ENCODE data around the gene PTPRK. TPM values are rescaled to one million over a fixed set of nuclear protein-coding genes. Genes with fewer than 3 reads are reported as not detected.

PTPRK gene
- total RNA-seq, 2 experiments from 2014 or later: not detected

DNA sequence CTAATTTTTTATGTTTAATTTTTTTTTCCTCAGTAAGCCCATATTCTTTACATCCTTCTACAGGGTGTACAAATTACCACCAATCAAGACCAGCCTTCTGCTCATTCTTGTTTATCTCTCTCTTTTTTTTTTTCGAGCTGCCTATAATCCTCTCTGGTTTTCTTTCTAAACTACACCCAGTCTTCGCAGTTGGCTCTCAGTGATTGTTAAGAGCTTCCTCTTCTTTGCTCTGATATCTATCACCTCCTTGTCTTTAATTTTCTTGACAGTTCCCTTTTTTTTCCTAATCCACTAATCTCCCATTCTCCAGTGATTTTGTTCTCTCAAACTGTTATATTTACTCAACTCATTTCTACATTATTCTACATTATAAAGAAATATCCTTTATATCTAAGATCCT is 38.5 kb upstream of the PTPRK start:
- BruUV-seq (replicated peaks): no TSS peak
- H4K20me1 ChIP-seq (ENCODE audit: insufficient read depth, low read length): no peaks in the 10 kb centered on the region
- no peak overlapping the region for H3K4me2 ChIP-seq (ENCODE audit: low read length)
- no peak for DNase-seq (ENCODE audit: low spot score)
- no peaks in the 10 kb centered on the region for H3K9me2 ChIP-seq (ENCODE audit: insufficient read depth, low read length)
- no peaks in the 10 kb centered on the region for H3K4me1 ChIP-seq (ENCODE audit: insufficient read depth, low read length, poor library complexity, severe bottlenecking)
- TF ChIP-seq, protein P1, sequence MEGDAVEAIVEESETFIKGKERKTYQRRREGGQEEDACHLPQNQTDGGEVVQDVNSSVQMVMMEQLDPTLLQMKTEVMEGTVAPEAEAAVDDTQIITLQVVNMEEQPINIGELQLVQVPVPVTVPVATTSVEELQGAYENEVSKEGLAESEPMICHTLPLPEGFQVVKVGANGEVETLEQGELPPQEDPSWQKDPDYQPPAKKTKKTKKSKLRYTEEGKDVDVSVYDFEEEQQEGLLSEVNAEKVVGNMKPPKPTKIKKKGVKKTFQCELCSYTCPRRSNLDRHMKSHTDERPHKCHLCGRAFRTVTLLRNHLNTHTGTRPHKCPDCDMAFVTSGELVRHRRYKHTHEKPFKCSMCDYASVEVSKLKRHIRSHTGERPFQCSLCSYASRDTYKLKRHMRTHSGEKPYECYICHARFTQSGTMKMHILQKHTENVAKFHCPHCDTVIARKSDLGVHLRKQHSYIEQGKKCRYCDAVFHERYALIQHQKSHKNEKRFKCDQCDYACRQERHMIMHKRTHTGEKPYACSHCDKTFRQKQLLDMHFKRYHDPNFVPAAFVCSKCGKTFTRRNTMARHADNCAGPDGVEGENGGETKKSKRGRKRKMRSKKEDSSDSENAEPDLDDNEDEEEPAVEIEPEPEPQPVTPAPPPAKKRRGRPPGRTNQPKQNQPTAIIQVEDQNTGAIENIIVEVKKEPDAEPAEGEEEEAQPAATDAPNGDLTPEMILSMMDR (conservative IDR thresholded peaks at IDR 0.05; ENCODE audit: low read length): no peak
- no peak for TF ChIP-seq EZH2phosphoT487 (IDR thresholded peaks at IDR 0.05; ENCODE audit: borderline replicate concordance, low read depth, low read length)
- H3K4me3 ChIP-seq (ENCODE audit: low read depth, low read length, poor library complexity, severe bottlenecking): no peak overlapping the region
- POLR2A ChIA-PET: no interaction called here
- no peaks in the 10 kb centered on the region for H3K36me3 ChIP-seq (ENCODE audit: insufficient read depth, low read length)
- CTCF ChIA-PET (ENCODE audit: unreplicated experiment): no interaction called here
- H3K79me2 ChIP-seq (ENCODE audit: insufficient read depth, low read depth, low read length): no peaks in the 10 kb centered on the region
- H3K27ac ChIP-seq (ENCODE audit: low read depth, low read length, poor library complexity, severe bottlenecking): no peak overlapping the region
- intact Hi-C loops (cut with micrococcal nuclease; ENCODE audit: unreplicated experiment): no loop called here
- H3K9me3 ChIP-seq (ENCODE audit: low read length): no peaks in the 10 kb centered on the region
- H2AFZ ChIP-seq (ENCODE audit: low read length): no peak overlapping the region

DNA sequence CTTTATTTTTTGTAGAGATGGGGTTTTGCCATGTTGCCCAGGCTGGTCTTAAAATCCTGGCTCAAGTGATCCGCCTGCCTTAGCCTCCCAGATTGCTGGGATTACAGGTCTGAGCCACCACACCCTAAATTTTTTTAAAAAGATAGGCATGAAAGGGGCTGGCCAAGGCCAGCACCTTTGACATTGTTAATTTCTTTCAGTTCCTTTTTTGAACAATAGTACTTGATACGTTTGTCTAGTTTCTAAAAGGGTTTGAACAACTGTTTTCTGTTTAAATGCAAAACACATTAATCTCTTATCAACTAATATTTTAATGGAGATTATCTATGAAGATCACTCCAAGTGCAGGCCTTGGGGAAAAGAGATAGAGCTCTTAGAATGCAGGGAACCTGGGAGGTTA is 37.6 kb upstream of the PTPRK start:
- no peaks in the 10 kb centered on the region for H3K79me2 ChIP-seq (ENCODE audit: insufficient read depth, low read depth, low read length)
- no peaks in the 10 kb centered on the region for H3K36me3 ChIP-seq (ENCODE audit: insufficient read depth, low read length)
- H3K9me2 ChIP-seq (ENCODE audit: insufficient read depth, low read length): no peaks in the 10 kb centered on the region
- ChIA-PET POLR2A (no interaction called here), CTCF (ENCODE audit: unreplicated experiment) (no interaction called here)
- BruUV-seq (replicated peaks): no TSS peak
- H3K4me1 ChIP-seq (ENCODE audit: insufficient read depth, low read length, poor library complexity, severe bottlenecking): no peaks in the 10 kb centered on the region
- H3K4me2 ChIP-seq (ENCODE audit: low read length): no peak overlapping the region
- H3K4me3 ChIP-seq (ENCODE audit: low read depth, low read length, poor library complexity, severe bottlenecking): no peak overlapping the region
- H3K27ac ChIP-seq (ENCODE audit: low read depth, low read length, poor library complexity, severe bottlenecking): no peak overlapping the region
- intact Hi-C loops (cut with micrococcal nuclease; ENCODE audit: unreplicated experiment): no loop called here
- no peak overlapping the region for H2AFZ ChIP-seq (ENCODE audit: low read length)
- TF ChIP-seq EZH2phosphoT487 (IDR thresholded peaks at IDR 0.05; ENCODE audit: borderline replicate concordance, low read depth, low read length): no peak
- TF ChIP-seq, protein P1 (conservative IDR thresholded peaks at IDR 0.05; ENCODE audit: low read length): no peak
- DNase-seq (ENCODE audit: low spot score): no peak
- no peaks in the 10 kb centered on the region for H4K20me1 ChIP-seq (ENCODE audit: insufficient read depth, low read length)
- no peaks in the 10 kb centered on the region for H3K9me3 ChIP-seq (ENCODE audit: low read length)

DNA sequence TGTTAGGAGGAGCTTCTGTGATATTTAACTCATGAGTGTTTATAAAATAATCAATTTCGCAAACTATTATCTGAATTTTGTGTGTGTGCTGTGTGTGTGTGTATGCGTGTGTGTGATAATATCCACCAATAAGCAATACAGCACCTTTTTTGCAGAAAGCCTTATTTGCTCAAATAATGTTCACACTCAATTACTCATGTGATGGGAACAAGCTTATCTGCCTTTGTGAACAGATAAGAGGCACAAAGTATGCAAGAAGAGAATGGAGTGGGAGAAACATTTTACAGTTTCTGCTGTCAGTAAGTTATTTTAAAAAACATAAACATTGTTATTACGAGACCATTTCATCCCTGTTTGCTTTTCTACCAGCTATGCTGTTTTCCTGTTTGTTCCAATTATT is 36.7 kb upstream of the PTPRK start:
- DNase-seq (ENCODE audit: low spot score): no peak
- Histone ChIP-seq H4K20me1 (ENCODE audit: insufficient read depth, low read length) (no peaks in the 10 kb centered on the region), H3K27ac (ENCODE audit: low read depth, low read length, poor library complexity, severe bottlenecking) (no peak overlapping the region), H3K9me3 (ENCODE audit: low read length) (no peaks in the 10 kb centered on the region), H3K9me2 (ENCODE audit: insufficient read depth, low read length) (no peaks in the 10 kb centered on the region), H3K36me3 (ENCODE audit: insufficient read depth, low read length) (no peaks in the 10 kb centered on the region), H3K4me2 (ENCODE audit: low read length) (no peak overlapping the region), H2AFZ (ENCODE audit: low read length) (no peak overlapping the region), H3K4me1 (ENCODE audit: insufficient read depth, low read length, poor library complexity, severe bottlenecking) (no peaks in the 10 kb centered on the region), H3K79me2 (ENCODE audit: insufficient read depth, low read depth, low read length) (no peaks in the 10 kb centered on the region), H3K4me3 (ENCODE audit: low read depth, low read length, poor library complexity, severe bottlenecking) (no peak overlapping the region)
- POLR2A ChIA-PET: interaction anchor here (0.6 kb wide), 1 partner anchor 204 kb away, joined by 3 read pairs; no protein-coding TSS in a partner anchor
- no TSS peak for BruUV-seq (replicated peaks)
- intact Hi-C loops (cut with micrococcal nuclease; ENCODE audit: unreplicated experiment): no loop called here
- TF ChIP-seq, protein P1 (conservative IDR thresholded peaks at IDR 0.05; ENCODE audit: low read length): no peak
- TF ChIP-seq EZH2phosphoT487 (IDR thresholded peaks at IDR 0.05; ENCODE audit: borderline replicate concordance, low read depth, low read length): no peak
- CTCF ChIA-PET (ENCODE audit: unreplicated experiment): interaction anchor here (0.6 kb wide), 1 partner anchor 21 kb away, joined by 3 read pairs; no protein-coding TSS in a partner anchor
